GM13977 (cell line): ENCODE measurements around the gene AGAP1.
A peak's percentile ranks its signal among the peaks of the same experiment; 100 is the strongest.

Experiments
- DNase-seq: peaks from one replicate; pipeline ENCODE4 v3.0.0; 2012; ENCODE audit warnings: low spot score
- CTCF ChIP-seq: IDR thresholded peaks from 2 replicates; pipeline ENCODE4 v1.5.1; 2012; ENCODE audit warnings: mild to moderate bottlenecking, control low read depth; ENCODE audit not compliant: insufficient read depth; ENCODE audit errors: extremely low read depth, missing control alignments
- in situ Hi-C: fragments of 300-500 bp; cut with MboI; formaldehyde crosslinking; loops from one replicate; pipeline ENCODE4 v1.12.0; 2022; ENCODE audit warnings: low sequenced_read_pairs, low pct_unique_long_range_greater_than_20kb, mixed read lengths, inconsistent platforms; ENCODE audit not compliant: unreplicated experiment

Gene AGAP1

DNA sequence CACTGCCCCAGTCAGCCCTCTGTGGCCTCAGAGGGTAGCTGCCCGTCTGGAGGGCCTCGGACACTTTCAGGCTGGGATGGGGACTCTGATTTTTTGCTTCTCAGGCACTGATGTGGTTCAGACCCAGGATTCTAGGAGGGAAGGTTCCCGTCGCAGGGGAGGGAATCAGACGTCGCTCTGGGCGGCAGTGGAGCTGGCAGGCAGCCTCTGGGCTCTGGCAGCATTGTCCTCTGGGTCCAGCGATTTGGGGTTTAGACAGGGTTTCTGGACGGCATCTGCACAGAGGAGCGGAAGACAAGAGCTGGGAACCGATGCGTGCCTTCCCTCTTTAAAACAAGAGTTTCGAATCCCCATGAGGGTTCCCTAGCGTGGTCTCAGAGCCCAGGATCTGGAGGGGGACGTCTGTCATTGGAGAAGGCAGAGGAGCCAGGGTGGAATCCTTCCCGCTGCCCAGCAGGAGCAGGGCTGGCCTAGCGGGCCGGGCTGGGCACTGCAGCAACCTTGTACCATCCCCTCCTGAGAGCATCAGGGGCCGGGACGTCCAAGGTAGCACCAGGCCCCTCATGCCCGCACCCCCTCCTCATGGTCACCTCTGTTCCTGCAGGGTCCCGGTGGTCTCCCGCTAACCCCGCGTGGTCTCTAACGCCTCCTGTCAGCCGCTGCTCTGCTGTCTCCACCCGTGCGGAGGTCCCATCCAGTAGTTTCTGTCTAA lies 246.0 kb downstream of the AGAP1 start:
- no peak for TF ChIP-seq CTCF
- no peak for DNase-seq
- in situ Hi-C loops = loop anchor here (25.0 kb wide), 2 partner anchors 603 to 1178 kb away; no protein-coding TSS in a partner anchor

DNA sequence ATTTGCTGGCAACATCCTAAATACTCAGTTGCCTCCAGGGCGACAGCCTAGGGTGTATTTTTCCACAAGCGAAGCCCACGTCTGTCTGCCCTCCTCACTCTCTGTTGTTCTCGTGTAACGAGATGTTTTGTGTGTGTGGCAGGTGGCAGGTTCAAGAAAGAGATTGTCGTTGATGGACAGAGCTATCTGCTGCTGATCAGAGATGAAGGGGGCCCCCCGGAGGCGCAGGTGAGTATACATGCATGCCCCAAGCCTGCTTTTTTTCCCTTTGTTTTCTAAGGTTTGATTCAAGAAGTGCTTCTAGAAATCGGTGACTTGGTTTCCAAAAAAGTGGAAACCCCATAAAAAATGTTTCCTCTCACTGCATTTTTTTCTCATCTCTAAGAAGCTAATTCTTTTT lies 247.0 kb downstream of the AGAP1 start:
- in situ Hi-C loops = loop anchor here (25.0 kb wide), 2 partner anchors 604 to 1179 kb away; no protein-coding TSS in a partner anchor
- no peak for TF ChIP-seq CTCF
- DNase-seq = no peak

- DNase-seq = no peak
- TF ChIP-seq CTCF = no peak
- in situ Hi-C loops = loop anchor here (25.0 kb wide), 2 partner anchors 607 to 1182 kb away; no protein-coding TSS in a partner anchor
These were observed 250.3 kb downstream of the AGAP1 start for GRCh38 chr2:235744161-235744560.

DNA sequence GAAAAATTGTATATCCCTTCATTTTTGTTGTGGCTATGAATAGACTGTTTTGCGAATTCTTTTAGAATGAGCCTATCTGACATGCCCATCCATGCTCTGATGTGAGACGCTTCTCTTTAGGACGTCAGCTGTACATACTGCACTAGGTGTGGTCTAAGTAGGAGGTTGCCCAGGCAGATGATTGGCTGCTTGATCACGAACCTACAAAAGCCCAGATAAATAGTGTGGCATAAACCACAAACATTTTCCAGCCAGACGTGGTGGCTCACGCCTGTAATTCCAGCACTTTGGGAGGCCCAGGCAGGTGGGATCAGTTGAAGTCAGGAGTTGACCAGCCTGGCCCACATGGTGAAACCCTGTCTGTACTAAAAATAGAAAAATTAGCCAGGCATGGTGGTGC lies 251.8 kb downstream of the AGAP1 start:
- TF ChIP-seq CTCF = no peak
- no peak for DNase-seq
- in situ Hi-C loops = loop anchor here (25.0 kb wide), 2 partner anchors 608 to 1183 kb away; no protein-coding TSS in a partner anchor

DNA sequence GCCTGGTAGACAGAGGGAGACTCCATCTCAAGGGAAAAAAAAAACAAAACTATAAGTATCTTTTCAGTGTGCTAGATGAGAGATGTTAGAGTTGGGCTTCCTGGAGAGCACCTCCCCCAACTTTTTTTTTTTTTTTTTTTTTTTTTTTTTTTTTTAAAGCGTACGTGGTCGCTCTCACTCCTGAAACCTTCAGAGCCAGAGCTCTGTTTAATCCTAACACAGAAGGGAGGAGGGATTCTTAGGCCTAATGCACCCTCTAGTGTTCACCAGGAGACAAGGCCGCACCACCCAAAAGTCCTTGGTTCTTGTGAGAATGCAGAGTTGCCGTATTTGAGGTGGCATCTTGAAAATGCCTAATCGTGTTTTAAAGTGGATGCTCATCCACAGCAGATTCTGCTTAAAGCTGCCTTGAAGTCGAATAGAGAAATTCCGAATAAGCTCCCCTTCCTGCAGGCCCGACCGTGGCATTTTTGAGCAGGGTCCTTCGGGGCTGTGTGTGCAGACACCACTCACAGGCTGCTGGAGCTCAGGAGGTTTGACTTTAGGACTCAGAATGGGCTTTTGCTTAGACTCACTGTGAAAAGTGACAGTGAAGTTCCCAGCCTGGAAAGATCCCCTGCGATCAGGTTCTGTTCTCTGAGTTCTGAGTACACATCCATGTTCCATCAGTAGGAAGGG lies 252.6 kb downstream of the AGAP1 start:
- TF ChIP-seq CTCF = peak; percentile 82
- in situ Hi-C loops = loop anchor here (25.0 kb wide), 2 partner anchors 609 to 1184 kb away; no protein-coding TSS in a partner anchor
- peak; percentile 81 for DNase-seq

DNA sequence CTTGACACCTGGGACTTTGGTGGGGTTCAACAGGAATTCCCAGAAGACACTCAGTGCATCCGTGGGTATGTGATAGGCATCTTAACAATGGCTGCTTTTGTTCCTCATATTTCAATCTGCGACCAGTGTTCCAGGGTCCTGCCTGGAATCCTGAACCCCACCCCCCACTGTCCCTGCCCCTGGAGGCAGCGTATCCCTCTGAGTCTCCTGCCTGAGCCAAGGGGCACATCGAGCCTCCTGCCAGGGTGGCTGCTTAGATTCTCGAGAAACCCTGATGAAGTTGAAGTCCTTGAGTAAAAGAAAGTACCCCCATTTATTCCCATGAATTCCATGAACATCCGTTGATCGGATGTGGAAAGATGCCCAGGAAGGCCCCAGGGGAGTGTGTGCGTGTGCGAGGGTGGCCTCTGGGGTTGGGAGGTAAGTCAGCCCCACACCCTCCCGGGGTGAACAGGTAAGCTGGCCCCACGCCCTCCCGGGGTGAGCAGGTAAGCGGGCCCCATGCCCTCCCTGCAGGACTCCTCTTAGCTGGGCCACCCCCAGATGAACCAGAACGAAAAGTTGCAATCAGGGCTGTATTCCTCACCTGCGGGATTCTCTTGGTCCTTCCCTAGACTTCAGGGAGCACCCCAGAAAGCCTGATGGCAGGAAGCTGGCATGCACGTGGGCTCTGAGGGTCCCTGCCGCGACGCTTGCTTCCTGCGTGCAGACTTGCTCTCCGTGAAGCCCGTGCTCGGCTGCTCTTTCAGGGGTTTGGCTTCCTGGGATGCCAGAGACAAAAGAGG lies 253.3 kb downstream of the AGAP1 start:
- in situ Hi-C loops = loop anchor here (25.0 kb wide), 2 partner anchors 610 to 1185 kb away; no protein-coding TSS in a partner anchor
- DNase-seq = no peak
- TF ChIP-seq CTCF = no peak
